Mesendoderm (in vitro differentiated cells): ENCODE results near the gene H6PD.

Experiments
- DNase-seq: peaks from one replicate; pipeline ENCODE4 v3.0.0; 2013
- H2AK5ac ChIP-seq: 2 replicates; pipeline ENCODE4 v1.6.1; 2013; ENCODE audit warnings: low read length, inconsistent platforms
- H2BK120ac ChIP-seq: 2 replicates; pipeline ENCODE4 v1.6.1; 2013; ENCODE audit warnings: low read depth, mild to moderate bottlenecking, low read length, moderate library complexity, mixed read lengths
- H2BK15ac ChIP-seq: replicated peaks from 2 replicates; pipeline ENCODE4 v1.6.1; 2013; ENCODE audit warnings: low read depth, mild to moderate bottlenecking, moderate library complexity
- H2BK5ac ChIP-seq: 2 replicates; pipeline ENCODE4 v1.6.1; 2013; ENCODE audit warnings: low read length, inconsistent platforms
- H3K18ac ChIP-seq: 2 replicates; pipeline ENCODE4 v1.6.1; 2013; ENCODE audit warnings: mild to moderate bottlenecking, low read length, mixed read lengths
- H3K23ac ChIP-seq: one replicate; pipeline ENCODE4 v1.6.1; 2013; ENCODE audit warnings: low read length
- H3K27ac ChIP-seq: 2 replicates; pipeline ENCODE4 v1.5.1; 2013; ENCODE audit warnings: low read depth, mild to moderate bottlenecking, inconsistent platforms, low read length, moderate library complexity
- H3K27me3 ChIP-seq: 2 replicates; pipeline ENCODE4 v1.6.1; 2013; ENCODE audit warnings: low read length, control low read depth, mild to moderate bottlenecking, inconsistent platforms; ENCODE audit not compliant: insufficient read depth, poor library complexity
- H3K36me3 ChIP-seq: 2 replicates; pipeline ENCODE4 v1.6.1; 2013; ENCODE audit warnings: low read length, inconsistent platforms; ENCODE audit not compliant: control insufficient read depth, insufficient read depth
- H3K4ac ChIP-seq: one replicate; pipeline ENCODE4 v1.6.1; 2013; ENCODE audit warnings: low read depth, mild to moderate bottlenecking, low read length, moderate library complexity
- H3K4me1 ChIP-seq: 2 replicates; pipeline ENCODE4 v1.6.1; 2013; ENCODE audit warnings: low read depth, low read length, inconsistent platforms; ENCODE audit not compliant: control insufficient read depth
- H3K4me2 ChIP-seq: 2 replicates; pipeline ENCODE4 v1.6.1; 2013; ENCODE audit warnings: low read length
- H3K4me3 ChIP-seq: 2 replicates; pipeline ENCODE4 v1.5.1; 2013; ENCODE audit warnings: mild to moderate bottlenecking, low read length
- H3K56ac ChIP-seq: one replicate; pipeline ENCODE4 v1.6.1; 2013; ENCODE audit warnings: low read length
- H3K79me1 ChIP-seq: 2 replicates; pipeline ENCODE4 v1.6.1; 2013; ENCODE audit warnings: low read length, inconsistent platforms
- H3K79me2 ChIP-seq: 2 replicates; pipeline ENCODE4 v1.6.1; 2013; ENCODE audit warnings: mild to moderate bottlenecking, low read length; ENCODE audit not compliant: control insufficient read depth, insufficient read depth
- H3K9ac ChIP-seq: 2 replicates; pipeline ENCODE4 v1.6.1; 2013; ENCODE audit warnings: low read length, inconsistent platforms
- H4K5ac ChIP-seq: one replicate; pipeline ENCODE4 v1.6.1; 2013; ENCODE audit warnings: low read length
- H4K8ac ChIP-seq: one replicate; pipeline ENCODE4 v1.6.1; 2013; ENCODE audit warnings: low read depth, mild to moderate bottlenecking, control low read depth, low read length, moderate library complexity
- WGBS: extraction: QIAGEN DNeasy Blood & Tissue Kit; methylation state at CpG from one replicate; pipeline ENCODE4 v1.1.7; 2013; ENCODE audit warnings: low lambda C conversion rate, missing lambda C conversion rate; ENCODE audit not compliant: insufficient coverage; ENCODE audit errors: extremely low coverage; 5-methylcytosine and 5-hydroxymethylcytosine counted together

Gene H6PD

GRCh38 chr1:9265037-9265436 is 30.5 kb downstream of the H6PD start:
- Histone ChIP-seq H3K4me3 (no peak overlapping the region), H3K4me1 (no peaks in the 10 kb centered on the region), H3K56ac (no peak overlapping the region), H4K8ac (no peak overlapping the region), H2BK120ac (no peak overlapping the region), H4K5ac (no peak overlapping the region), H3K27ac (no peak overlapping the region), H2BK5ac (no peak overlapping the region), H2AK5ac (no peak overlapping the region), H3K4ac (no peak overlapping the region), H3K23ac (no peak overlapping the region), H3K36me3 (no peaks in the 10 kb centered on the region), H3K79me2 (no peaks in the 10 kb centered on the region), H3K27me3 (no peaks in the 10 kb centered on the region), H3K9ac (no peak overlapping the region), H2BK15ac (no peak overlapping the region), H3K18ac (no peak overlapping the region), H3K79me1 (no peaks in the 10 kb centered on the region), H3K4me2 (no peak overlapping the region)
- no peak for DNase-seq
- WGBS, result no CpG with 5 or more reads among the region's 10 CpGs

GRCh38 chr1:9265968-9266367 is 31.4 kb downstream of the H6PD start:
- WGBS, result no CpG with 5 or more reads among the region's 12 CpGs
- H3K27me3 ChIP-seq, result no peaks in the 10 kb centered on the region
- H2BK120ac ChIP-seq, result no peak overlapping the region
- H2BK15ac ChIP-seq, result no peak overlapping the region
- no peak for DNase-seq
- H3K79me1 ChIP-seq, result no peaks in the 10 kb centered on the region
- H3K4me2 ChIP-seq, result no peak overlapping the region
- H3K23ac ChIP-seq, result no peak overlapping the region
- no peak overlapping the region for H4K5ac ChIP-seq
- no peak overlapping the region for H2AK5ac ChIP-seq
- H3K56ac ChIP-seq, result no peak overlapping the region
- no peaks in the 10 kb centered on the region for H3K79me2 ChIP-seq
- no peak overlapping the region for H3K27ac ChIP-seq
- H4K8ac ChIP-seq, result no peak overlapping the region
- no peaks in the 10 kb centered on the region for H3K36me3 ChIP-seq
- no peaks in the 10 kb centered on the region for H3K4me1 ChIP-seq
- no peak overlapping the region for H3K4me3 ChIP-seq
- H3K9ac ChIP-seq, result no peak overlapping the region
- H2BK5ac ChIP-seq, result no peak overlapping the region
- H3K18ac ChIP-seq, result no peak overlapping the region
- no peak overlapping the region for H3K4ac ChIP-seq

GRCh38 chr1:9267352-9267686 is 32.7 kb downstream of the H6PD start:
- Histone ChIP-seq H3K4me3 (no peak overlapping the region), H4K5ac (no peak overlapping the region)

GRCh38 chr1:9267827-9268581 is 33.4 kb downstream of the H6PD start:
- no peak overlapping the region for H4K5ac ChIP-seq
- DNase-seq, result no peak
- no peak overlapping the region for H3K9ac ChIP-seq
- H3K79me1 ChIP-seq, result no peaks in the 10 kb centered on the region
- no peaks in the 10 kb centered on the region for H3K36me3 ChIP-seq
- H3K18ac ChIP-seq, result no peak overlapping the region
- no peak overlapping the region for H3K23ac ChIP-seq
- no peak overlapping the region for H3K56ac ChIP-seq
- H3K4ac ChIP-seq, result no peak overlapping the region
- no peak overlapping the region for H2BK120ac ChIP-seq
- H4K8ac ChIP-seq, result no peak overlapping the region
- H2AK5ac ChIP-seq, result no peak overlapping the region
- H3K4me1 ChIP-seq, result no peaks in the 10 kb centered on the region
- H3K79me2 ChIP-seq, result no peaks in the 10 kb centered on the region
- no peak overlapping the region for H3K4me2 ChIP-seq
- no peak overlapping the region for H3K27ac ChIP-seq
- no peak overlapping the region for H2BK15ac ChIP-seq
- no CpG with 5 or more reads among the region's 7 CpGs for WGBS
- H3K27me3 ChIP-seq, result no peaks in the 10 kb centered on the region
- no peak overlapping the region for H3K4me3 ChIP-seq
- H2BK5ac ChIP-seq, result no peak overlapping the region

More at GRCh38 chr1:9267352-9267686, 32.7 kb downstream of the H6PD start:
- Histone ChIP-seq H2BK5ac (no peak overlapping the region), H2BK15ac (no peak overlapping the region), H4K8ac (no peak overlapping the region), H3K36me3 (no peaks in the 10 kb centered on the region), H3K9ac (no peak overlapping the region), H3K79me2 (no peaks in the 10 kb centered on the region), H3K23ac (no peak overlapping the region), H3K56ac (no peak overlapping the region), H3K18ac (no peak overlapping the region), H3K4me1 (no peaks in the 10 kb centered on the region), H3K79me1 (no peaks in the 10 kb centered on the region), H3K4me2 (no peak overlapping the region), H3K4ac (no peak overlapping the region), H2AK5ac (no peak overlapping the region), H2BK120ac (no peak overlapping the region), H3K27ac (no peak overlapping the region), H3K27me3 (no peaks in the 10 kb centered on the region)
- no CpG with 5 or more reads among the region's 7 CpGs for WGBS
- DNase-seq, result no peak

GRCh38 chr1:9269078-9269501 is 34.5 kb downstream of the H6PD start:
- no peak overlapping the region for H4K8ac ChIP-seq
- no peak overlapping the region for H3K27ac ChIP-seq
- no peak overlapping the region for H3K18ac ChIP-seq
- no peaks in the 10 kb centered on the region for H3K79me1 ChIP-seq
- no peak overlapping the region for H3K9ac ChIP-seq
- no peak overlapping the region for H3K4me3 ChIP-seq
- H3K27me3 ChIP-seq, result no peaks in the 10 kb centered on the region
- no peak overlapping the region for H4K5ac ChIP-seq
- H3K23ac ChIP-seq, result no peak overlapping the region
- H3K36me3 ChIP-seq, result no peaks in the 10 kb centered on the region
- WGBS, result no CpG with 5 or more reads among the region's 17 CpGs
- H3K4me2 ChIP-seq, result no peak overlapping the region
- H2AK5ac ChIP-seq, result no peak overlapping the region
- no peak overlapping the region for H3K4ac ChIP-seq
- no peak for DNase-seq
- no peaks in the 10 kb centered on the region for H3K4me1 ChIP-seq
- H2BK5ac ChIP-seq, result no peak overlapping the region
- H2BK15ac ChIP-seq, result no peak overlapping the region
- H3K56ac ChIP-seq, result no peak overlapping the region
- H3K79me2 ChIP-seq, result no peaks in the 10 kb centered on the region
- no peak overlapping the region for H2BK120ac ChIP-seq

- Histone ChIP-seq H3K4me3 (no peak overlapping the region), H2BK120ac (no peak overlapping the region), H3K79me1 (no peaks in the 10 kb centered on the region), H3K23ac (no peak overlapping the region), H3K4me1 (no peaks in the 10 kb centered on the region), H3K9ac (no peak overlapping the region), H3K36me3 (no peaks in the 10 kb centered on the region), H3K18ac (no peak overlapping the region), H3K27me3 (no peaks in the 10 kb centered on the region), H3K4me2 (no peak overlapping the region), H2AK5ac (no peak overlapping the region), H3K79me2 (no peaks in the 10 kb centered on the region), H2BK5ac (no peak overlapping the region), H3K4ac (no peak overlapping the region), H4K8ac (no peak overlapping the region), H3K56ac (no peak overlapping the region), H3K27ac (no peak overlapping the region), H4K5ac (no peak overlapping the region), H2BK15ac (no peak overlapping the region)
- no peak for DNase-seq
- WGBS, result no CpG with 5 or more reads among the region's 12 CpGs
Measured at GRCh38 chr1:9269721-9270120, 35.1 kb downstream of the H6PD start.
